Endothelial cell (in vitro differentiated cells): Measurements from ENCODE around the gene MBD3L3. TPM values are rescaled to one million over a fixed set of nuclear protein-coding genes. Genes with fewer than 3 reads are reported as not detected.
"Not testable (repeated sequence)": the region's sequence is repeated elsewhere in the genome, so short reads cannot be mapped to it uniquely, and the experiment has no call there.

Source experiments
- DNase-seq: peaks from one replicate; pipeline ENCODE4 v3.0.0; 2021; ENCODE audit warnings: low spot score
- H3K27ac Mint-ChIP-seq: one replicate; pipeline ENCODE4 v1.8.0; 2021; ENCODE audit warnings: mixed read lengths, inconsistent platforms; ENCODE audit not compliant: unreplicated experiment
- H3K27me3 Mint-ChIP-seq: one replicate; pipeline ENCODE4 v1.8.0; 2021; ENCODE audit warnings: mild to moderate bottlenecking, moderate library complexity, mixed read lengths, inconsistent platforms; ENCODE audit not compliant: unreplicated experiment
- H3K36me3 Mint-ChIP-seq: one replicate; pipeline ENCODE4 v1.8.0; 2021; ENCODE audit warnings: mild to moderate bottlenecking, low read depth, mixed read lengths, inconsistent platforms; ENCODE audit not compliant: unreplicated experiment
- H3K4me1 Mint-ChIP-seq: one replicate; pipeline ENCODE4 v1.8.0; 2021; ENCODE audit warnings: mild to moderate bottlenecking, mixed read lengths, inconsistent platforms; ENCODE audit not compliant: unreplicated experiment
- H3K4me3 Mint-ChIP-seq: one replicate; pipeline ENCODE4 v1.8.0; 2021; ENCODE audit warnings: mild to moderate bottlenecking, mixed read lengths, inconsistent platforms; ENCODE audit not compliant: unreplicated experiment
- H3K9me3 Mint-ChIP-seq: one replicate; pipeline ENCODE4 v1.8.0; 2021; ENCODE audit warnings: mixed read lengths, inconsistent platforms; ENCODE audit not compliant: unreplicated experiment
- CTCF ChIP-seq: fragments of 200-600 bp; sonication (generic); IDR thresholded peaks from one replicate; pipeline ENCODE4 v1.5.0; 2021; ENCODE audit warnings: antibody characterized with exemption; ENCODE audit not compliant: unreplicated experiment
- total RNA-seq: library from RNA; stranded (reverse); fragmentation: NEBNext Ultra II Directional; extraction: Animal tissue kit (Norgen Biotek cat#: 25700); gene quantifications from one replicate; pipeline ENCODE4 v1.2.1, GENCODE V29; 2021; ENCODE audit not compliant: unreplicated experiment

The MBD3L3 gene
- total RNA-seq, 1 donor from 2014 or later = not detected

- no peak overlapping the region for H3K4me3 Mint-ChIP-seq
- no peaks in the 10 kb centered on the region for H3K4me1 Mint-ChIP-seq
These were observed 4.9 kb upstream of the MBD3L3 start for GRCh38 chr19:7063339-7063738.

GRCh38 chr19:7059977-7060376 is 1.5 kb upstream of the MBD3L3 start:
- not testable (repeated sequence) for H3K27me3 Mint-ChIP-seq, DNase-seq, H3K9me3 Mint-ChIP-seq, H3K4me1 Mint-ChIP-seq, H3K36me3 Mint-ChIP-seq, H3K4me3 Mint-ChIP-seq, H3K27ac Mint-ChIP-seq

More at GRCh38 chr19:7063339-7063738, 4.9 kb upstream of the MBD3L3 start:
- peaks cover 4% of the 10 kb centered on the region for H3K36me3 Mint-ChIP-seq
- H3K27me3 Mint-ChIP-seq = no peaks in the 10 kb centered on the region
- DNase-seq = no peak
- H3K9me3 Mint-ChIP-seq = peaks cover 3% of the 10 kb centered on the region
- no peak for TF ChIP-seq CTCF
- H3K27ac Mint-ChIP-seq = no peak overlapping the region

GRCh38 chr19:7056371-7056770 is 2.1 kb downstream of the MBD3L3 start:
- not testable (repeated sequence) for H3K27me3 Mint-ChIP-seq, H3K4me1 Mint-ChIP-seq, H3K4me3 Mint-ChIP-seq, H3K27ac Mint-ChIP-seq, H3K9me3 Mint-ChIP-seq, H3K36me3 Mint-ChIP-seq, DNase-seq

- DNase-seq, H3K9me3 Mint-ChIP-seq, H3K4me1 Mint-ChIP-seq, H3K4me3 Mint-ChIP-seq, H3K36me3 Mint-ChIP-seq, H3K27ac Mint-ChIP-seq, H3K27me3 Mint-ChIP-seq: not testable (repeated sequence)
These were observed 2.8 kb downstream of the MBD3L3 start for GRCh38 chr19:7055679-7056078.

GRCh38 chr19:7054635-7055368 is 3.7 kb downstream of the MBD3L3 start:
- not testable (repeated sequence) for H3K27ac Mint-ChIP-seq, H3K9me3 Mint-ChIP-seq, DNase-seq, H3K4me1 Mint-ChIP-seq, H3K4me3 Mint-ChIP-seq, H3K27me3 Mint-ChIP-seq, H3K36me3 Mint-ChIP-seq

- H3K36me3 Mint-ChIP-seq, H3K27ac Mint-ChIP-seq, H3K4me3 Mint-ChIP-seq, H3K4me1 Mint-ChIP-seq, H3K27me3 Mint-ChIP-seq, H3K9me3 Mint-ChIP-seq, DNase-seq: not testable (repeated sequence)
These were observed 5.6 kb downstream of the MBD3L3 start for GRCh38 chr19:7052896-7053295.

GRCh38 chr19:7051421-7051820 is 7.1 kb downstream of the MBD3L3 start:
- H3K9me3 Mint-ChIP-seq, H3K4me1 Mint-ChIP-seq, H3K4me3 Mint-ChIP-seq, H3K27me3 Mint-ChIP-seq, DNase-seq, H3K27ac Mint-ChIP-seq, H3K36me3 Mint-ChIP-seq: not testable (repeated sequence)

- DNase-seq, H3K27ac Mint-ChIP-seq, H3K4me1 Mint-ChIP-seq, H3K9me3 Mint-ChIP-seq, H3K36me3 Mint-ChIP-seq, H3K27me3 Mint-ChIP-seq, H3K4me3 Mint-ChIP-seq: not testable (repeated sequence)
These were observed 9.5 kb downstream of the MBD3L3 start, which contains the start of gene MBD3L2 for GRCh38 chr19:7049021-7049420. TSS of gene MBD3L2 (plus strand) at chr19:7049321. CDS start at chr19:7049374, 53 bp downstream.

GRCh38 chr19:7041563-7041962 is 16.9 kb downstream of the MBD3L3 start:
- not testable (repeated sequence) for DNase-seq, H3K4me1 Mint-ChIP-seq, H3K9me3 Mint-ChIP-seq, H3K4me3 Mint-ChIP-seq, H3K27ac Mint-ChIP-seq, H3K36me3 Mint-ChIP-seq, H3K27me3 Mint-ChIP-seq

GRCh38 chr19:7040079-7040478 is 18.4 kb downstream of the MBD3L3 start, which contains the start of gene MBD3L4:
TSS of gene MBD3L4 (minus strand) at chr19:7040179. CDS start at chr19:7040144, 35 bp downstream.
- H3K4me3 Mint-ChIP-seq, H3K36me3 Mint-ChIP-seq, H3K27ac Mint-ChIP-seq, H3K9me3 Mint-ChIP-seq, H3K27me3 Mint-ChIP-seq, H3K4me1 Mint-ChIP-seq, DNase-seq: not testable (repeated sequence)

GRCh38 chr19:7030278-7030677 is 28.2 kb downstream of the MBD3L3 start, which contains the start of gene MBD3L5:
TSS of gene MBD3L5 (plus strand) at chr19:7030578. CDS start at chr19:7030612, 34 bp downstream.
- DNase-seq, H3K27ac Mint-ChIP-seq, H3K9me3 Mint-ChIP-seq, H3K27me3 Mint-ChIP-seq, H3K36me3 Mint-ChIP-seq, H3K4me3 Mint-ChIP-seq, H3K4me1 Mint-ChIP-seq: not testable (repeated sequence)
